Measurements from ENCODE around the gene TEX12.
"Not testable (repeated sequence)": the region's sequence is repeated elsewhere in the genome, so short reads cannot be mapped to it uniquely, and the experiment has no call there.

The TEX12 gene

GRCh38 chr11:112167145-112167544 is at the start of gene TEX12:
Gene TEX12 (plus strand): TSS chr11:112167372. CDS start chr11:112169269, 1,897 bp downstream.
- DNase-seq = no peak

GRCh38 chr11:112118176-112118575 is 49.0 kb upstream of the TEX12 start:
- DNase-seq = no peak

- no peak for DNase-seq
Observed at GRCh38 chr11:112121981-112122615, 45.1 kb upstream of the TEX12 start.

- DNase-seq = no peak
Observed at GRCh38 chr11:112123129-112123528, 44.0 kb upstream of the TEX12 start.

GRCh38 chr11:112127056-112127455 is 40.1 kb upstream of the TEX12 start:
- DNase-seq = no peak

GRCh38 chr11:112128483-112129121 is 38.6 kb upstream of the TEX12 start:
- DNase-seq = peak in 12 of 56 donors; percentile 8 to 73 (median 24)

- DNase-seq = peak in 9 of 56 donors; percentile 3 to 51 (median 13)
Observed at GRCh38 chr11:112129656-112130055, 37.5 kb upstream of the TEX12 start.

- no peak for DNase-seq
Observed at GRCh38 chr11:112132737-112133136, 34.4 kb upstream of the TEX12 start.

GRCh38 chr11:112134473-112134872 is 32.7 kb upstream of the TEX12 start:
- DNase-seq = no peak

GRCh38 chr11:112143597-112143996 is 23.6 kb upstream of the TEX12 start:
- DNase-seq = no peak

- DNase-seq = peak in 12 of 56 donors; percentile 3 to 51 (median 21)
Observed at GRCh38 chr11:112150517-112150916, 16.7 kb upstream of the TEX12 start.

- DNase-seq = no peak
Observed at GRCh38 chr11:112156153-112156955, 10.8 kb upstream of the TEX12 start.

GRCh38 chr11:112156956-112157766 is 10.0 kb upstream of the TEX12 start:
- DNase-seq = peak in 1 of 56 donors; percentile 19

GRCh38 chr11:112159098-112160065 is 7.8 kb upstream of the TEX12 start:
- DNase-seq = no peak

- DNase-seq = no peak
Observed at GRCh38 chr11:112160091-112160848, 6.9 kb upstream of the TEX12 start.

GRCh38 chr11:112161012-112161411 is 6.2 kb upstream of the TEX12 start:
- DNase-seq = no peak

- not testable (repeated sequence) for DNase-seq
Observed at GRCh38 chr11:112162200-112162599, 5.0 kb upstream of the TEX12 start.

GRCh38 chr11:112162761-112163546 is 4.2 kb upstream of the TEX12 start:
- DNase-seq = no peak

All from nucleus accumbens (tissue), 56 donors.